ENCODE data around the gene METAP1D. TPM values are rescaled to one million over a fixed set of nuclear protein-coding genes. Genes with fewer than 3 reads are reported as not detected.

METAP1D gene
- total and polyA plus RNA-seq, 4 donors, result 3.3 to 7.1 (median 4.4) TPM

DNA sequence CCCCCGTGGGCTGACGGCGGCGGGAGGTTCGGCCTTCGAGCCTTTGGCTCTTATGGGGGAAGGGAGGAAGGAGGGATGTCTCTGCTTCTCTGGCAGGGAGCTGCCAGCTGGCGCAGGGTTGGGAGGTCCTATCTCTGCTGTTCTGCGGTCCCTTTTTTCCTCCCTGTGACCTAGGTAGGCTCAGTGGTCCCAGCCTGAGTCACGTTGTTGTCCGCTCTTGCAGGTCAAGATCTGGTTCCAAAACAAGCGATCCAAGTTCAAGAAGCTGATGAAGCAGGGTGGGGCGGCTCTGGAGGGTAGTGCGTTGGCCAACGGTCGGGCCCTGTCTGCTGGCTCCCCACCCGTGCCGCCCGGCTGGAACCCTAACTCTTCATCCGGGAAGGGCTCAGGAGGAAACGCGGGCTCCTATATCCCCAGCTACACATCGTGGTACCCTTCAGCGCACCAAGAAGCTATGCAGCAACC is 88.1 kb downstream of the METAP1D start (continued):
- TF ChIP-seq ATF3 (IDR thresholded peaks at IDR 0.05), result no peak
- TF ChIP-seq RXRA (IDR thresholded peaks at IDR 0.05), result no peak

DNA sequence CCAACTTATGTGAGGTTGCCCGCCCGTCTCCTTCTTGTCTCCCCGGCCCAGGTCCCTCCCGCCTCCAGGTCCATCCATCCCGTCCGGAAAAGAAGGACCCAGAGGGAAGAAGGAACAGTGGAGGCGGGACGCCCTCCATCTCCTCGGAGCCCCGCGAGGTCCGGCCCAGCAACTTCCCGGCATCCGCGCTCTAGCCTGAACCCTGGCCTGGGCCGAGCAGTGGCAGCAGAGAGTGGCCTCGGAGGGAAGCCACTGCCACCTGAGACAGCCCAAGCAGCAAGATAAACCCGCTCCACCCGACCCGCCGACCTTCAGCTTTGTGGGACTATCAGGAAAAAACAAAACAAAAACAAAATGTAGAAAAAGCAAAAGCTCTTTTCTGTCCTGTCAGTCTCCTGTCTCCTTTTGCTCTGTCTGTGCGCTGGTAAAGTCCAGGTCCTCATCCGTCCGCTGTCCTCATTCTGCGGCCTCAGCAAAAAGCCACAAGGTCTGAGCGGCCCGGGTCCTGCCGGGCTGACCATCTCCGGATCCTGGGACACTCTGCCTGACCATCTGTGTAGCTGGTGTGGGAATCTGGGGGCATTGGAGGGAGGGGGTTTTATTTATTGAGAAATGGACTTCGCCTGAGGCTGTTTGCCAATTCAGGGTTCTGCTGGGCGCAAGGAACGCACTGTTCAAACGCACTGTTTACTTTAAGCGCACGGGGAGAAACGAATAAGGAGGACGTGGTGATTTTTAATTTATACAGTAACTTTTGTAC is 88.7 kb downstream of the METAP1D start:
- TF ChIP-seq RAD21 (IDR thresholded peaks at IDR 0.05) (no peak), EGR1 (IDR thresholded peaks at IDR 0.05; ENCODE audit: low read depth in 2 of 2) (no peak), JUND (IDR thresholded peaks at IDR 0.05) (no peak), HNF4A (conservative IDR thresholded peaks at IDR 0.05) (no peak), ZBTB33 (IDR thresholded peaks at IDR 0.05) (no peak), SP1 (IDR thresholded peaks at IDR 0.05) (no peak), RXRA (IDR thresholded peaks at IDR 0.05) (no peak), HNF4G (IDR thresholded peaks at IDR 0.05) (no peak), GABPA (IDR thresholded peaks at IDR 0.05 in 1 of 2, conservative IDR thresholded peaks at IDR 0.05 in 1 of 2) (no peak), FOXA1 (IDR thresholded peaks at IDR 0.05) (no peak), NR2F2 (IDR thresholded peaks at IDR 0.05) (no peak), FOXA2 (IDR thresholded peaks at IDR 0.05) (no peak), YY1 (IDR thresholded peaks at IDR 0.05) (no peak), TAF1 (conservative IDR thresholded peaks at IDR 0.05) (no peak), ATF3 (IDR thresholded peaks at IDR 0.05) (no peak)
- TF ChIP-seq, protein P1, sequence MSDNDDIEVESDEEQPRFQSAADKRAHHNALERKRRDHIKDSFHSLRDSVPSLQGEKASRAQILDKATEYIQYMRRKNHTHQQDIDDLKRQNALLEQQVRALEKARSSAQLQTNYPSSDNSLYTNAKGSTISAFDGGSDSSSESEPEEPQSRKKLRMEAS (IDR thresholded peaks at IDR 0.05), result no peak
- TF ChIP-seq, protein P2, sequence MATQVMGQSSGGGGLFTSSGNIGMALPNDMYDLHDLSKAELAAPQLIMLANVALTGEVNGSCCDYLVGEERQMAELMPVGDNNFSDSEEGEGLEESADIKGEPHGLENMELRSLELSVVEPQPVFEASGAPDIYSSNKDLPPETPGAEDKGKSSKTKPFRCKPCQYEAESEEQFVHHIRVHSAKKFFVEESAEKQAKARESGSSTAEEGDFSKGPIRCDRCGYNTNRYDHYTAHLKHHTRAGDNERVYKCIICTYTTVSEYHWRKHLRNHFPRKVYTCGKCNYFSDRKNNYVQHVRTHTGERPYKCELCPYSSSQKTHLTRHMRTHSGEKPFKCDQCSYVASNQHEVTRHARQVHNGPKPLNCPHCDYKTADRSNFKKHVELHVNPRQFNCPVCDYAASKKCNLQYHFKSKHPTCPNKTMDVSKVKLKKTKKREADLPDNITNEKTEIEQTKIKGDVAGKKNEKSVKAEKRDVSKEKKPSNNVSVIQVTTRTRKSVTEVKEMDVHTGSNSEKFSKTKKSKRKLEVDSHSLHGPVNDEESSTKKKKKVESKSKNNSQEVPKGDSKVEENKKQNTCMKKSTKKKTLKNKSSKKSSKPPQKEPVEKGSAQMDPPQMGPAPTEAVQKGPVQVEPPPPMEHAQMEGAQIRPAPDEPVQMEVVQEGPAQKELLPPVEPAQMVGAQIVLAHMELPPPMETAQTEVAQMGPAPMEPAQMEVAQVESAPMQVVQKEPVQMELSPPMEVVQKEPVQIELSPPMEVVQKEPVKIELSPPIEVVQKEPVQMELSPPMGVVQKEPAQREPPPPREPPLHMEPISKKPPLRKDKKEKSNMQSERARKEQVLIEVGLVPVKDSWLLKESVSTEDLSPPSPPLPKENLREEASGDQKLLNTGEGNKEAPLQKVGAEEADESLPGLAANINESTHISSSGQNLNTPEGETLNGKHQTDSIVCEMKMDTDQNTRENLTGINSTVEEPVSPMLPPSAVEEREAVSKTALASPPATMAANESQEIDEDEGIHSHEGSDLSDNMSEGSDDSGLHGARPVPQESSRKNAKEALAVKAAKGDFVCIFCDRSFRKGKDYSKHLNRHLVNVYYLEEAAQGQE (IDR thresholded peaks at IDR 0.05), result no peak
- TF ChIP-seq, protein P3, sequence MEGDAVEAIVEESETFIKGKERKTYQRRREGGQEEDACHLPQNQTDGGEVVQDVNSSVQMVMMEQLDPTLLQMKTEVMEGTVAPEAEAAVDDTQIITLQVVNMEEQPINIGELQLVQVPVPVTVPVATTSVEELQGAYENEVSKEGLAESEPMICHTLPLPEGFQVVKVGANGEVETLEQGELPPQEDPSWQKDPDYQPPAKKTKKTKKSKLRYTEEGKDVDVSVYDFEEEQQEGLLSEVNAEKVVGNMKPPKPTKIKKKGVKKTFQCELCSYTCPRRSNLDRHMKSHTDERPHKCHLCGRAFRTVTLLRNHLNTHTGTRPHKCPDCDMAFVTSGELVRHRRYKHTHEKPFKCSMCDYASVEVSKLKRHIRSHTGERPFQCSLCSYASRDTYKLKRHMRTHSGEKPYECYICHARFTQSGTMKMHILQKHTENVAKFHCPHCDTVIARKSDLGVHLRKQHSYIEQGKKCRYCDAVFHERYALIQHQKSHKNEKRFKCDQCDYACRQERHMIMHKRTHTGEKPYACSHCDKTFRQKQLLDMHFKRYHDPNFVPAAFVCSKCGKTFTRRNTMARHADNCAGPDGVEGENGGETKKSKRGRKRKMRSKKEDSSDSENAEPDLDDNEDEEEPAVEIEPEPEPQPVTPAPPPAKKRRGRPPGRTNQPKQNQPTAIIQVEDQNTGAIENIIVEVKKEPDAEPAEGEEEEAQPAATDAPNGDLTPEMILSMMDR (IDR thresholded peaks at IDR 0.05; ENCODE audit: low read depth, low read length, missing input control), result no peak
- peaks cover 0 to 74% (median 35%) of the 10 kb centered on the region in 4 donors for H3K27me3 ChIP-seq (ENCODE audit: control insufficient read depth in 4 of 4, insufficient read depth in 4 of 4, low read length in 3 of 4)
- H3K9ac ChIP-seq (ENCODE audit: low read depth in 1 of 2, low read length in 2 of 2), result no peak overlapping the region
- H3K27ac ChIP-seq (ENCODE audit: low read depth in 1 of 2, low read length in 2 of 2), result no peak overlapping the region
- no peak overlapping the region for H3K4me3 ChIP-seq (ENCODE audit: low read depth in 1 of 3, low read length in 3 of 3)
- H3K36me3 ChIP-seq (ENCODE audit: control insufficient read depth in 4 of 4, insufficient read depth in 3 of 4, low read depth in 1 of 4, low read length in 3 of 4), result no peaks in the 10 kb centered on the region
- WGBS, result 9% methylated on average over 37 of the region's 37 CpGs
- peaks cover 0 to 4% (median 0%) of the 10 kb centered on the region in 4 donors for H3K9me3 ChIP-seq (ENCODE audit: control insufficient read depth in 4 of 4, low read length in 3 of 4)
- H3K4me1 ChIP-seq (ENCODE audit: control insufficient read depth in 4 of 4, insufficient read depth in 4 of 4, low read length in 3 of 4), result peaks cover 11 to 41% (median 18%) of the 10 kb centered on the region in 4 donors
- DNase-seq (ENCODE audit: low spot score), result no peak

Measured in liver (tissue), 9 donors.